HS-27A (cell line): Measurements from ENCODE around the gene WIPI1.
"Not testable (repeated sequence)": the region's sequence is repeated elsewhere in the genome, so short reads cannot be mapped to it uniquely, and the experiment has no call there.

Experiments
- DNase-seq: peaks from one replicate; pipeline ENCODE4 v3.0.0-alpha.2; 2012; ENCODE audit warnings: low read depth, missing footprints

The WIPI1 gene

DNA sequence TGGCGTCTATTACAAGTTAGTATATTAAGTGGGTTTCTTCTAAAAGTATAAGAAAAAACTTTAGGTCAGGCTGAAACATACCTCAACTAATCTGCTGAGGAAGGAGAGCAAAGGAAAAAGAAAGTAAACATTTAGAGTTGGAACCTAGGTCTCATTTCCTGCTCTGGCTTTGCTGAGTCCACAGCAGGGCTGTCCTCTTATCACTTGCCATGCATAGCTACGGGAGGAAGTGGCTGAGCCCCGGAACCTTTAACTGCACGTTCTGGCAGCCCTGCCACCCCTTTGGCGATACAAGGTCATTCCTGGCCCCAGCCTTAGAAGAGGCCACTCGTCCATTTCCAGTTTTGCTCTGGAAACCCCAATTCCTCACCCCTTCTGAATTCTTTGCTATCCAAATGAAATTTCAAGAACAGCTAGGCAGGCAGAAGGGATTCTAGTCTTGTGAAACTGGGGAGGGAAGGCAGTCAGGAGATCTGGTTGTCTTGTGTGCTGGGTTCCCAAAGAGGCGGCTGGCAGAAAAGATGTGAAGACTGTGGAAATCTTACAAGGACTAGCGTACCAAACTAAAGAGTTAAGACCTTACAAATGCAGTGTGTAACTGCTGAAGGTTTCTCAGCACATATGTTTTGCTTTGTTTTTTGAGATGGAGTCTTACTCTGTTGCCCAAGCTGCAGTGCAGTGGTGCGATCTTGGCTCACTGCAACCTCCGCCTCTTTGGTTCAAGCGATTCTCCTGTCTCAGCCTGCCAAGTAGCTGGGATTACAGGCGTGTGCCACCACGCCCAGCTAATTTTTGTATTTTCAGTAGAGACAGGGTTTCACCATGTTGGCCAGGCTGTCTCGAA lies 19.1 kb downstream of the WIPI1 start:
- DNase-seq, result no peak

DNA sequence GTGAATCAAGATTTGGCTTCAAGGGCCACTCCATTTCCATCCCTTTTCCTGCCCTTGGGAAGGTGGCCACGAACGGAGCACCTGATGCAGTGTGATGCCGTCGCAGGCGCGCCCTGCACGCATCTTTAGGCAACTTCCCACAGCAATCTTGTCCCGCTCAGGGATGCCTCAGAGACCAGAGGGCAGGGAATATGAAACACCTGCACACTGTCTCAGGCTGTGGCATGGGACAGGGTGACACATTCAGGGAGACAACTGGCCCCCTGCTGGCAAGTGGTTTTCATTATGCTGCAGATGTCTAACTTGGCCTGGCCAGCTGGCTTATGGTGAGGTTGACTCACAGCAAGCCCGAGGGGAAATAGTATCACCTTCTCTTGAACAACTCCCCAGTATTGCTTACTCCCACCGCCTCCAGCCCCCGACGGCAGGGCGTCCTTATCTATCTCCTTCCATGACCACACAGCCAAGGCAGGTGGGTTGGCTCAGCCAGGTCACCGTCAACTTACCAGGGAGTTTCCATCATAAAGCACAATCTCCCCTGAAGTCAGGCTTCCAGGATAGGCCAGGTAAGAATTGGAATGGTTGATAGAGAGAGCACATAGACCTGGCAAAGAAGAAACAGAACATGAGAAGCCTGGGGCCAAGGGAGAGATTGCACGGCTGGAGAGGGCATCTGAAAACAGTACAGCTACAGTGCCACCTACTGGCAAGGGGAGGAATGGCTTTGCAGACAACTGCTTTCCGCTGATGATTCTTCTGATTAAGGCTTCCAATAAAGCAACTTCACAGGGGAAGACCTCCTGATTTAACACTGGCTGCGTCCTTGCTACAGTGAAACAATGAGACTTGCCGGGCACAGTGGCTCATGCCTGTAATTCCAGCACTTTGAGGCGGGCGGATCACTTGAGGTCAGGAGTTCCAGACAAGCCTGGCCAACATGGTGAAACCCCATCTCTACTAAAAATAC lies 21.1 kb downstream of the WIPI1 start:
- no peak for DNase-seq

DNA sequence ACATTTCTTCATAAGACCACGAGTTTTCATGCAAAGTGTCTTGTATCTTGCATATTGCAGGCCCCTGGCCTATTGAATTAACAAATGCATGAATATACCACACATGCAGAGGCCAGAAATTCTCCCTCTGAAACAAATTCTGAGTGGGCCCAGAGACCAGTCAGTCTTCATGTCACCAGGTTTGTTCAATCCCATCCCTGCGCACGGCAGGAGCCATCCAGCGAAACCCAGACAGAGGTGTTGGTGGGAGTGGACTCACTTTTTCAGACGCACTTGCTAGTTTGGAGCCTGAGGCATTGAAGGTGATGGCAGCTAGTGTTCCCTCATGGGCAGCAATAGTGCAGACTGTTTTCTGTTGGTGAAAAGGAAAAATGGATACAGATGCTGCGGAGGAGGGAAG lies 21.9 kb downstream of the WIPI1 start:
- no peak for DNase-seq

DNA sequence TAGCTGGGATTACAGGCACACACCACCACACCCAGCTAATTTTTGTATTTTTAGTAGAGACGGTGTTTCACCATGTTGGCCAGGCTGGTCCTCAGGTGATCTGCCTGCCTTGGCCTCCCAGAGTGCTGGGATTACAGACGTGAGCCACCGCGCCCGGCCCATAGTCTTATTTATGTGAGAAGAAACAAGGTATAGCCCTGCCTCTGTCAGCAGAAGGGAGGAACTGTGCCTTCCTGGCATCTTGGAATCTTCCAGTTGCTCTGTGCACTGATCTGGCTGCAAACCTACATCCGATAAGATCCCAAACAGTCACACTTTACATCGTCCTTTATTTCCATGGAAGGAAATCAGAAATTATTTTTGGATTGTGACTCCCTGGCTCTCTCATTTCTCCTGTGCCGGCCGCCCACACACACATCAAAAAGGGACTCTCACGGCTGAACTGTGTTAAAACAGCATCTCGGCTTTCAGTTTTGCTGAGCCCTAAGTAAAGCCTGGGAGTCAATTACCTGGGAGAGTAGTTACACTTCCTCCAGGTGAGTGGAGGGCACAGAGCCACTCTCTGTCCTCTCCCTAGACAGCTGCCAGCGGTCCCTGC lies 23.3 kb downstream of the WIPI1 start:
- no peak for DNase-seq

DNA sequence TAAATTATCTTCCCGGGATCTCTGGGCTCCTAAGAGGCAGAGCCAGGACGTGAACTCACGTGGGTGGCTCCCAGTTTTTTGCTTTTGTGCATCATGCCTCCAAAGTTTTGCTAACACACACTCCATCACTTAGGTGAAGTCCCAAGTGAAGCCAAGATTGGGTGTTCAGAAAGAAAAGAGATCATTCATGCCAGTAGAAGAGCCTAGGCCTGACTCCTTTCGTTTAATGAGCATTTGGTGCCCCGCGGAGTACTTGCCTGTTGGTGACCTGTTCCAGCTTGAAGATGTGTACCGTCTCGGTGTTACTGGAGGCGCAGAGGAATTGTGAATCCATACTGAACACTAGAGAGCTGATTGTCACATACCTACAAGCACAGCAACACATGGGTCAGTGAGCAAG lies 24.1 kb downstream of the WIPI1 start:
- DNase-seq, result no peak

DNA sequence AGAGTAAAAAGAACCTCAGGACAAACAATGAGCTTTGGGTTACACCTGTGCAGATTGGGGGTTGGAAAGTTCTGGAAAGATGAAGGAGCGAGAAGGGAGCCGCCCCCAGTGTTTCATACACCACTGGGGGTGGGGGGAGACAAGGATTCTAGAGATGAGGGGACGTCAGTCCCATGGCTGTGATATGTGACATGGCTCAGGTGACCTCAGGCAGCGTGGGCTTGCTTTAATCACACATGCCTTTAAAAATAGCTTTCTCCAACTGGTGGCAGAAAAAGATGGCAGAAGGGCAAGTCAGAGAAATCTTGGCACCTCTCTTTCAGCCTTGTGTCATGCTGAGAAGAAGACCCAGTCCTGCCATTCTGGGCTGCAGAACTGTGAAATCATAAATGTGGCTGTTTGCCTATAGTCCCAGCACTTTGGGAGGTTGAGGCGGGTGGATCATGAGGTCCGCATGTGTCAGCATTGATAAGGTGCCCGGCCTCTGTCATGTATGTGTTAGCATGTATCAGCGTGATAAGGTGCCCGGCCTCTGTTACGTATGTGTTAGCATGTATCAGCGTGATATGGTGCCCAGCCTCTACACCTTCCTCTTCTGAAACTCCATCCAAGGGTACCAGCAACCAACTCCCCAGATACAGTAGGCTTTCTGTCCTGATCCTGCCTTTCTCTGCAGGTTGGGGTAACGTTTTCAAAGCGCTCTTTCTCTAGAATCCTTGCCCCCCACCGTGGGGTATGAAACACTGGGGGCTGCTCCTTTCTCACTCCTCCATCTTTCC lies 25.0 kb downstream of the WIPI1 start:
- DNase-seq, result no peak

DNA sequence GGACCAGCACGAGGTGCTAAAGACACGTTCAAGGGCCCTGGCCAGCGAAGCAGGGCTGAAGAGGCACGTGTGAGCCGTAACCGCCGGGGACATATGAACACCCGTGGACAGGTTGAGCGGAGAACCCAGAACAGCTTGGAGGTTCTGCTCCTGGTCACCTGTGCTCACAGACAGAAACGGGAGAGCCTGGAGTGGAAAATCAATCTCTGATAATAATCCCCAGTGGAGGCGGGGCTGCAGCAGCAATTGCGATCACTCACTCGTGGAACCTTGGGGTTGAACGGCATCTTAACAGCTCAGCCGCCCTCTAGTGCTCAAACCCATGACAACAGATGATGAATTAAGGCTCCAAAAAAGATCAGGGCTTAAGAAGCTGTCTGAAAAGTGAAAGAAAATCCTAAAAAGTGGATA lies 25.6 kb downstream of the WIPI1 start:
- no peak for DNase-seq

DNA sequence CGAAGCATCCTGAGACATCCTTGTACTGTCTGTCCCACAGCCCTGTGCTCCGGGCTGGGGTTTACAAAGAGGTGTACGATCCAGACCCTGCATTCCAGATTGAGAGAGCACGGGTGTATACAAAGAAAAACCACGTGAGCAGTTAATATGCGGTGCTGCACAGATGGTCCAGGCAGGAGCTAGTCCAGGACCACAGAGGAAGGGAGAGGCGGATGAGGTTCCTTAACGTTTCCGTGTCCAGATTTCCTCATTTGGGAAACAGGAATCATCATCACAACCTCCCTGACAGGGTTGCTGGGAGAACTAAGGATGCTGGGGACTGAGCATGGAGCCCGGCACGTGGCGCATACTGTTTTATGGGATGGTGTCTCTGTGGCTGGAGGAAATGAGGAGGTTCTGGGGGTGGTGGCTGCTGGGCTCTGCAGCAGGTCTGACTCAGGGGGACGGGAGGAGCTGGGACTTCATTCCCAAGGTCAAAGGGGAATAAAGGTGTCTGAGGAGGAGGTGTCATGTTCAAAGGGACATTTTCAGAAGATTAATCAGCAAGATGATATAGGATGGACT lies 26.2 kb downstream of the WIPI1 start:
- DNase-seq, result no peak

DNA sequence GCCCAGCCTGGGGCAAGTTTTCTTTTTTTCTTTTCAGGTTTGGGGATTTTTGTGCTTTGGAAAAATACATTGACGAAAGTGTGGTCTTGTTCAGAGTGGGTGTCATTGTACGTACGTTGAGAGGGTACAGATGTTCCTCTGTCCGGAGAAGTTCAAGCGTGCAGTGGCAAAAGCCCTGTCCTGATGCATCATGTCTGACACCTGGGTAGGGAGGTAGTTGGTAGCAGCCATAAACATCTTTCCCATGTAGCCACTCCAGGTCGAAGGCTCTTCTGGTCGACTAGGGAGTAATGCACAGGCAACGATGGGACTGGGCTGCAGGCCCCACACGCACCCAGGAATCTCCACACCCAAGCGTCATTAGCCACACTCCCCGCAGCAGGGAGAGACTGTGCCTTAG lies 27.4 kb downstream of the WIPI1 start:
- no peak for DNase-seq

DNA sequence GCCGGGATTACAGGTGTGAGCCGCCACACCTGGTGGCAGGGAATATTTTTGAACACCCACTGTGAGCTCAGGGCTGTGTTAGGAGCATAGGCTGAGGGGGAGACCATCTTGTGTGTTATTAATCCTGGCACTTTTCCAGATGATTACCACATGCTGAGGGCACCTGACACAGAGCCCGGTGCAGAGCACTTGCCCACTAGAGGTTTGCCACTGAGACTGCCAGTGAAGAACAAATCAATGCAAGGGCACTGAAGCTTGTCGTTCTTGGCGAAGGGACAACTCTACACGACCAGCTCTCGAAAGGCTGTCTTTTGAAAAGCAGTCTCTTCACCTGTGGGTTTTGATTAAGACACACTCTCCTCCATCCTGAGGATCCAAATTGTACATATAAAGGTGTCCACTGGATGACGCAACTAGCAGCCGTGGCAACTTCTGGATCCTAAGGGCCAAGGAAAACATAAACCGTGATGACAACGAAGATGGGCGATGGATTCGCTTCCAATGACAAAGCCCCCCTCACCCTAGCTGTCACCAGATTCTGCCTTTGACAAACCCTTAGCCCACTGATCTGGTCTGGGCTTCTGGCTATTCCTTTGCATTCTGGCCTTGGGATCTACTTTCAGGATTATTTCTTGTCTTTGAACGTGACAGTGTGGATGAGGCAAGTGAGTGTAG lies 28.7 kb downstream of the WIPI1 start:
- no peak for DNase-seq

DNA sequence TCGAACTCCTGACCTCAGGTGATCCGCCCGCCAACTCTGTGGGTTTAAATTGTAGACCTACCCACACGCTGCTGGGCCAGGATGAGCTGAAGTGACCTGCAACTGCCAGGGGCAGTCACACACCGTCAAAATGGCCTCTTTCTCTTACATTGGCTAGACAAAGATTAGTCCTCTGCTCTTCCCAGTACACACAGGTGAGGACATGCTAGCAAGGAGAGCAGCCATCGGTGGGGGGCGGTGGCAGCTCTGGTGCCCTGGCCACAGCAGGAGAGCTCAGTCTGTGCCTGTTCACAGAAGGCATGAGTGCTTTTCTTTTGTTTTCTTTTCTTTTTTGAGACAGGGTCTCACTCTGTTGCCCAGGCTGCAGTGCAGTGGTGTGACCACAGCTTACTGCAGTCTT lies 29.7 kb downstream of the WIPI1 start:
- DNase-seq, result no peak

DNA sequence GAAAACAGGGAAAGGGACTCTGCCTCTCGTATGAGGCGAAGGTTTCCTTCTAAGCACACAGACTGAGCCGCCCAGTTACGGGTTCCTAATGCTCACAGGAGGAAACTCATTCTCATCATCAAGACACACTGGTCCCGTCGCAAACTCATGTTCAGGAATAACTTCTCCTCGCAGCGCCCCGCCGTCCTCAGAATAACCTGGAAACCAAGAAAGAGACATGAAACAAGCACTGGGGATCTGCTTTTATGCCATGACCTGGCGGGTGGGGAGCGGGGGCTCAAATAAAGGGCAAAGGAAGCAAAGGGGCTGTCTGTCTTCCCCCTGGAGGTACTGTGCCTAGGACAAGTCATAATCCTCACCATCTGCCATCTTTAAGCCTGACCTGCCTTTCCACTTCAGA lies 31.3 kb downstream of the WIPI1 start:
- DNase-seq, result no peak

DNA sequence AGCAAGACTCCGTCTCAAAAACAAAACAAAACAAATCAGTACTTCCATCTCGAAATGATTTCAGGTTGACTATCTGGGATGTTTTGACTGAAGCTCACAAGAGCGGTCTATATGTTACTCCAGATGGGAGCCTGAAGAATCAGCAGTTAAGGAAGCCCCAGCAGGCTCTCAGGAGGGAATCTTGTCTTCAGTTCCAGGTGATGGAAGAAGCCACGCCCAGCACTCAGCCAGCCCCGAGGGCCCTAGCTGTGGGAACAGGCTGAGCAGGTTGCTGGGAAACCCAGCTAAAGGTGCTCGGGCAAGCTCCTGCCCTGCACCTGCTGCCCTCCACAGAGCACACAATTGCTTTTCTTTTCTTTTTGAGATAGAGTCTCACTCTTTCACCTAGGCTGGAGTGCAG lies 32.4 kb downstream of the WIPI1 start:
- DNase-seq, result no peak

DNA sequence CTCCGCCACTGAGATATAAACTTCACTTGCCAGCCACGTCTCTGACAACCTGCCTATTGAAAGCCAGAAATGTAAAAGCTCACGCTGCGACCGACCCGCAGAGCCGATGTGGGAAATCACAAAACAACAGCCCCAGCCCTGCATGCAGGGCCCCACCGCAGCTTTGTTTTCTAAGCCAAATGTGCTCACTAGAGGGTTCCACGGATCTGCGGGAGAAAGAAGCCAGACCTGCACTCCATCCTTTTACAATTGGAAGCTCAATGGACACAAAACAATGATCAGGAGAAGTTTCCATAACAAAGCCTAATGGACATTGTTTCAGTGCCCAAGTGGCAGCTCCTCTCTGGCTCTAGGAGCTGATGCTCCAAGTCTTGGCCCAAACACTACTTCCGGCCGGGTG lies 33.1 kb downstream of the WIPI1 start:
- no peak for DNase-seq

DNA sequence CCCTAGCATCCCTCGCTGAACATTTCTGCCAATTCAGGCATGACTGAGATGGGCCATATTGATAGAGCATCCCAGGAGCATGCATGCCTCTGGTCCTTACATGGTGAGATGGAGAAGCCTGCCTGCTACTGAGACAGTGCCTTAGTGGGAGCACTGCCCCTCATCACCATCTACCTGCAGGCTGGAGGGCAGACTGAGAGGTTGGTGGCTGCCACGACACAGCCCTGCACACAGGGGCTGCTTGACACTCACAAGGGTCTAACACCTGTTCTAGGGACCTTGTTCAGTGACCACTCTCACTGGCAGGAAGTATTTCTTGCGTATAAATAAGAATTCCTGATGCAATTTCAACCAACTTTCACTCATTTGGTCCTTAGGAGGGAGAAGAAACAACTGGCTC lies 34.0 kb downstream of the WIPI1 start:
- no peak for DNase-seq

DNA sequence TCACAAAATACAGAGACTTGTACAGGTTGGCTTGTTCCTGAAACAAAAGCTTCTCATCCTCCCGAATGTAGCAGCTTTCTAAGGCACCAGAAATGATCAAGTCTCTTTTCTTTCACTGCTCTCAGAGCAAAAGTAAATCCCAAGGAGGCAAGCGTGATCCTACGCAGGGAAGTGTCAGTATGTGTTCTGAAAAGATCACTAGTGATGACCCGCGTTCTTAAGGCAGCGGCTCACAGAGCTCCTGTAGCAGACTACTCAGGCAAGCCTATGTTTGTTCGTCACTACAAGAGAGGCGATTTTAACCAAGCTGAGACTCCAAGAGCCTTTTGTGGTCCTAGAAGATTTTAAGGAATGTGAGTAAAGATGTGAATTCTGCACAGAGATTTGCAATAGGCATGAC lies 34.5 kb downstream of the WIPI1 start:
- no peak for DNase-seq

DNA sequence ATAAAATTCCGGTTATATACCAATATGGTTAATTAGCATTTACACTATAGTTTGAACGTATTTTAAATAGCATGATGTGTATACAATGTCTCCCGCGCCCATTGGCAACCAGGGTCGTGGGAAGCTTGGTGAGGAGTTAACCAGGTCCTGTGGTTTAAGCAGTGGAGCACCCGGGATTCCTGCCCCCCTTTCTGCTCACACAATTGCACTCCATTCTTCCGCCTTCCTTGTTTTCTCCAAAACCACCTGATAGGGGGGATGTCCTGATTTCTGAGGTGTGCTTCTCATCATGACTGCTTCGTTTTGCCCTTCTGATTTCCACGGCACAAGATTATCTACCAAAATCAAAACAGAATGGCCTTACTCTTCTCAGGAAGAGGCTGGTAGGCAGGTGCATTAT lies 35.8 kb downstream of the WIPI1 start:
- no peak for DNase-seq

DNA sequence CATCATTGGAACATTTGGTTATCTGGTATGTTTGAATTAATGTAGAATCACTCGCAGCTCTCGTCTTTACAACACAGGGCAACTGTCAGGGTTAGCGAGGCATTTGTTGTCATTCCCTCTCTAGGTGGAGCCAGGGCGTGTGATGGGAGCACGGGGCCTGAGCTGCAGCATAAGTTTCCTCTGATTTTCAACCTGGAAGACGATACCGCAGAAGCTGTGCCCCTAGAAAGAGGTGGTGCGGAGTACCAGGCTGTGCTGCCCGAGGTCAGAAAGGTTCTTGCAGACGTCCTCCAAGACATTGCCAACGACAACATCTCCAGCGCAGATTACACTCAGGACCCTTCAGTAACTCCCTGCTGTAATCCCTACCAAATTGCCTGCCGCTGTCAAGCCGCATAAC lies 37.2 kb downstream of the WIPI1 start:
- no peak for DNase-seq

DNA sequence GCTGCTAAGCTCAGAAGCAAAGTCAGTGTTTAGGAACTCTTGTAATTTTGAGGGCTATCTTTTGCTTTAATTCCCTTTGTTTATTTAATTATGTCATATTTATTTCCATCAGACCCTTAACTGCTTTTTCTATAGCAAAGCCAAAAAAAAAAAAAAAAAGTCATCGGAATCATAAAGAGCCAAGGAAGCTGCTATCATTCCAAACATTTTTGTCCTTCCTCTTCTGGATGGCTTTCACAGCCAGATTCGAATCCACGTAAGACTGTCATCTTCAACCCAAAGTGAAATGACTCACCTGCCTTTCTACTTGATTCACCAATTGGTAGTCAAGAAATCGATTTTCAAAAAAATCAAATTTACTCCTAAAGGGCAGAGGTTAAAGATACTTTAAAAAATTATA lies 38.4 kb downstream of the WIPI1 start:
- DNase-seq, result no peak

DNA sequence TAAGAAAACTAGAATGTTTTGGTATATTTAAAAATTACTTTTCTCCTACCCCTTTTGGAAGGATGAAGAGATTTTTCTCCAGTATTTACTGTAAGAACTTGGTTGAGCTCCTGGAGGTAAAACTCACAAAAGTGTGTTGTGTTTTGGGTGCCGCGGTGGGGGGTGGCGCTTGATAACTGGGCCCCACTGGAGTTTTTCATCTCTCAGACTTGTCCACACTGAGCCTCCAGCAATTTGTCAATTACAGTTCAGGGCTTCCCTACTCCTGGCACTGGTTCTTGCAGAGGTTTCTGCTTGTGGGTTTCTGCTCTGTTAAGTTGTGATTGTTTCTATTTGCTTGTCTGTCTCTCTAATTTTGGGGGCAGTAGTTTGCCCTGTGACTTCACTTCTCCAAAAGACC lies 40.0 kb downstream of the WIPI1 start:
- no peak for DNase-seq

DNA sequence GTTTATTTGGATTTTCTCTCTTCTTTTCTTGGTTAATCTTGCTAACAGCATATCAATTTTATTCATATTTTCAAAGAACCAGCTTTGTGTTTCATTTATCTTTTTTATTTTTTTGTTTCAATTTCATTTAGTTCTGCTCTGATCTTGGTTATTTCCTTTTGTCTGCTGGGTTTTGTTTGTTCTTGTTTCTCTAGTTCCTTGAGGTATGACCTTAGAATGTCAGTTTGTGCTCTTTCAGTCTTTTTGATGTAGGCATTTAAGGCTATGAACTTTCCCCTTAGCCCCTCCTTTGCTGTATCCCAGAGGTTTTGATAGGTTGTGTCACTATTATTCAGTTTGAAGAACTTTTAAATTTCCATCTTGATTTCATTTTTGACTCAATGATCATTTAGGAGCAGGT lies 42.4 kb downstream of the WIPI1 start:
- not testable (repeated sequence) for DNase-seq
